SKM-1 treated with dmso at 0.1 percent for 144 hours (cell line): Measurements from ENCODE around the gene KCNK2.

Experiments
- DNase-seq: peaks from one replicate; lab custom pipeline; 2025; ENCODE audit not compliant: unreplicated experiment; lab: John Stamatoyannopoulos, UW

The KCNK2 gene, protein sequence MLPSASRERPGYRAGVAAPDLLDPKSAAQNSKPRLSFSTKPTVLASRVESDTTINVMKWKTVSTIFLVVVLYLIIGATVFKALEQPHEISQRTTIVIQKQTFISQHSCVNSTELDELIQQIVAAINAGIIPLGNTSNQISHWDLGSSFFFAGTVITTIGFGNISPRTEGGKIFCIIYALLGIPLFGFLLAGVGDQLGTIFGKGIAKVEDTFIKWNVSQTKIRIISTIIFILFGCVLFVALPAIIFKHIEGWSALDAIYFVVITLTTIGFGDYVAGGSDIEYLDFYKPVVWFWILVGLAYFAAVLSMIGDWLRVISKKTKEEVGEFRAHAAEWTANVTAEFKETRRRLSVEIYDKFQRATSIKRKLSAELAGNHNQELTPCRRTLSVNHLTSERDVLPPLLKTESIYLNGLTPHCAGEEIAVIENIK

DNA sequence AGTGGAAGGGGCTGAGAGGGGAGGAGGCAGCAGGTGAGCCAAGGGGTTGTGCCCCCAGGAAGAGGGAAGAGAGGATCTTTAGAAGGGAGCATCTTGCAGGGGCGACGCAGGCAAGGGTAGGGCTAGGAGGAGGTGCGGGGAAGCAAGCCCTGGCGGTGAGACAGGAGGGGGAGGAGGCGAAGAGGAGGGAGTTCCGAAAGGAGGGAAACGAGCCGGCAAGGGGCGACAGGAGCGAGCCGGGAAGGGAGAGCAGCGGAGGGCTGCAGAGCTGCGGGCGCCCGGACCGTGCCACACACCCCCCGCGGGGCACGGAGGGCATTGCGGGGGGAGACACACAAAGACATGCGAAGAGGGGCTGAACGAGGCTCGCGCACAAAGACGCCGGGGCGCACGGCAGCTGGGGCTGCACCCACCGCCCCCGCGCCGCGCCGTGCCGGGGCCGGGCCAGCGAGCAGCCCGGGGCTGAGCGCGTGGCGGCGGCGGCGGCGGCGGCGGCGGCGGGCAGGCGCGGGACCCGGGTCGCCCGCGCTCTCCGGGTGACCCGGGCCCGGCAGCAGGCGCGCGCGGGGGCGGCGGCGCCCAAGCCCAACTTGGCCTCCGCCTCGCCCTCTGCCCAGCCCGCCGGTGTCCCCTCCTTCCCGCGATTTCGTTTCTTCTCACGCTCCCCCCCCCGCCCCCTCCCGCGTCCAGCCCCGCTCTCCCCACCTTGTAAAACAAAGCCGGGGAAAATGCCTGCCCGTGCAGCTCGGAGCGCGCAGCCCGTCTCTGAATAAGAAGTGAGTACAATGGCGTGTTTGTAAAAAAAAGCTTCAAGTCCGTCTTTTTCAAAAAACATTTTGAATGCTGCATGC, at the start of gene KCNK2:
Gene KCNK2, plus strand, starts transcription at position 206 of the 851 bp plus-strand sequence. CDS start 649 bp downstream, outside the sequence.
- DNase-seq, result no peak

DNA sequence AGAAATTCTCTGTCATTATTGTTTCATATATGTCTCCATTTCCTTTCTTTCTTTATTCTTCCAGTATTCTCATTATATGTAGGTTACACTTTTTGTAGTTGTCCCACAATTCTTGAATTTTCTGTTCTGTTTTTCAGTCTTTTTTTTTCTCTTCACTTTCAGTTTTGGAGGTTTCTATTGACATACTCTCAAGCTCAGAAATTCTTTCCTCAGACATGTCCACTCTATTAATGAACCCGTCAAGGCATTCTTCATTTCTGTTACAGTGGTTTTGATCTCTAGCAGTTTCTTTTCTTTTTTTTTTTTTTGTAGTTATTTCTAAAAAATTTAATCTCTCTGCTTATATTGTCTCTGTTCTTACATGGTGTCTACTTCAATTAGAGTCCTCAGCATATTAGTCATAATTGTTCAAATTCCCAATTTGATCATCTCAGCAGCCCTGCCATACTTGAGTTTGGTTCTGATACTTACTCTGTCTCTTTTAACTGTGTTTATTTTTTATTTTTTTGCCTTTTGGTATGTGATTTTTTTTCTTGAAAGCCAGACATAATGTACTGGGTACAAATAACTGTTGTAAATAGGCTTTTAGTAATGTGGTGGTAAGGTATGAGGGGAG, 49.5 kb upstream of the KCNK2 start:
- no peak for DNase-seq

DNA sequence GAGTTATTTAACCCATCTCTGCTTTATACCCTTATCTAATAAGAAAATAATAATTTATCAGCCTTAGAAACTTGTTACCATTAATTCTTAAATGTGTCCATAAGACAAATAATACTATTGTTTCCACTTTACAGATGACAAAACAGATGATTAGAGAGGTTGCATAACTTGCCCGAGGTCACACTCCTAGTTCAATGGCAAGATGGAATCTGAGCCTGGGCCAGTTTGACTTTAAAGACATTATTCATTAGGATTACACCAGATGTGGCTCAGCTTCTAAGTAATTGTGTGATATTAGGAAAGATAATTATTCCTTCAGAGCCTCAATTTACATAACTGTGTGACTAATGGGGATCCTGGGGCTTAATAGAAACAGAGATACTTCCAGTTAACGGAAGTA, 42.3 kb upstream of the KCNK2 start:
- no peak for DNase-seq

DNA sequence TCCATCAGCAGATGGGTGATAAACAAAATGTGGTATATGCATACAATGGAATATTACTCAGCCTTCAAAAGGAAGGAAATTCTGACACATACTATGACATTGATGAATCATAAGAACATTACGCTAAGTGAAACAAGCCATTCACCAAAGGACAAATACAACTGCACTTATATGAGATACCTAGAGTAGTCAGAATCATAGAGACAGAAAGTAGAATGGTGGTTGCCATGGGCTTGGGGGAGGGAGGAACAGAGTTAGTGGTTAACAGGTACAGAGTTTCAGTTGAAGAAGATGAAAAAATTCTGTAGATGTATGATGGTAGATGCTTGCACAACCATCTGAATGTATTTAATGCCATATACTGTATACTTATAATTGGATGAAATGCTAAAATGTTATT, 39.1 kb upstream of the KCNK2 start:
- no peak for DNase-seq

DNA sequence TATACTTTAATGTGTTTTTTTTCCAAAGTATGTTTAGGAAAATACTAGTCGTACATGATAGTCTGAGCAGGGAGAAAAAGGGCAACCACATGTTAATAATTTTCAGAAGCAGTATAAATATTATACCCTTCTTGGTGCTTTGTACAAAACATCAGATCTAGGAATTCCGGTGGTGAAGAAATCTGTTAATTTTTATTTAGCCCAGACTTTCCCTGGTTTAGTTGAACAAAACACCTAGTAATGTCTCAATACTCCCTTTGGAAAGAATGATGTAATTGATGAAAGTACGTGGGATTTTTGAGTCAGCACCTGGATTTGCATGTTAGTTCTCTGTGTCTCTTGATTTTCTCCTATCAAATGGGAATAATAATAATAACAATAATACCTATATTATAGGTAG, 38.4 kb upstream of the KCNK2 start:
- no peak for DNase-seq

DNA sequence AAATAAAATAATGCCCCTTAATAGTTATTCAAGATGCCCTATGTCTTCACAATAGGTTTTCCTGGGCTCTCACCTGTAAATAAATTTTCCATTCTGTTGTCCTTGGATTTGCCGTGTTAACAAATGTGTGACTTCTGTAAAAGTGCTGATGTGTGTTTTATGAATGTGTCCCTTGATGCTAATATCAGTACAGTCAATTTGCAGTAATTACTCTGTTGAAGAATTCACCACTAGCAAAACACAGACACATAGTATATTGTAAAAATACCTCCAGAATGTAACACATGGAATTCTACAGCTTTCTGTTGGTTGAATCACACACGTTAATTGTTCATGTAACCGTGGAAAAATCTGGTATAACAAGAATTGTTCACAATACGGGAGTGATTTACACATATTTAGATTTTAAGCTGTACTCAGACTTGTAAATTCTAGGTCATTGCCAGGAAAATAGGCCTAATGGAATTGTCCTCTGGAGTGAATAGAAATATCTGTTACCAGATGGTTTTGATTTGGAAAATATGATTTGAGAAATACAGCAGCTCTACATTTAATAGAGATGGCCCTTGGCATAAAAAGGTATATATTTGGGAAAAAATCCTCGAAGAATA, 36.7 kb upstream of the KCNK2 start:
- no peak for DNase-seq

DNA sequence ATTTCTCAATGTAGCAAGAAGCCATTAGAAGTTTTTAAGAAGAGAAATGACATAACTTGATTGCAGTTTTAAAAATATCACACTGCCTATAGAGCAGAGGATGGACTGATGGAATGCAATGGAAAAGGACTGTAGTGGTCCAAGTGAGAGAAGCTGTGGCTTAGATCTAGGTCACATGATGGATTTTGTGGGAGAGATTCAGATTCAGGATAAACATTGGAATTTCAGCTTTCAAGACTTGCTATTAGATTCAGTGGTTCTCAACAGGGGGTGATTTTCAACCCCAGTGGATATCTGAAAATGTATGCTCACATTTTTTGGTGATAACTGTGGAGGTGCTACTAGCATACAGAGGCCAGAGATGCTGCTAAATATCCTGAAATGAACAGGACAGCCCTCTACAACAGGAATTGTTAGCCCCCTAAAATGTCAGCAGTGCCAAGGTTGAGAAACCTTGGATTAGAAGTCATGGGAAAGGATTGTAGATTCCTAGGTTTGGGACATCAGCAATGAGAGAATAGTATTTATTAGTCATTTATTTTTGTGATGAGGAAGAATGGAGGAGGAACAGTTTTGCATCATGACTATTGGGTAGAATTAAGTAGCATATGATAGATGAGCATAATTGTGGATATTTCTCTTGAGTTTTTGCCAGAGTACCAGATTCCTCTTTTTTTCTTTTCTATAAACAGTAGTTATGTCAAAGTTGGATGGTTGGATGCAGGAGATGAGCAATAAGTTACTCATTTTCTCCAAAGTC, 30.1 kb upstream of the KCNK2 start:
- no peak for DNase-seq

DNA sequence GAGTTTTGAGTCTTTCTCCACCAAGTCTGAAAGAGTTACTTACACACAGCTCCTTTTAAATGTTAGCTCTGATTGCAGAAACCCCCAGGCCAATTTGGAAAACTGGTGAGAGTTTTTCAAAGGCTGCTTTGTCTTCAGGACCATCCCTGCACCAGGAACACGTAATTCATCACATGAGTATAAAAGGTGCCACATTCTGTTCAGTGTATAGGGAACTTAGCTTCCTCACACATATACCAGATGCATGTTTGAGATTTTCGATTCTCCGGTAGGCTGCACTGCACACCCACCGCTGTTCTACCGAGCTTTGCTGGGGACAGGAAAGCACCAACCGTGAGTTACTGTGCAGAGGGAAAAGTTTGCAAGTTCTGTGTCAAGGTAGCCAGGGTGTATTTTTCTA, 28.3 kb upstream of the KCNK2 start:
- DNase-seq, result no peak

DNA sequence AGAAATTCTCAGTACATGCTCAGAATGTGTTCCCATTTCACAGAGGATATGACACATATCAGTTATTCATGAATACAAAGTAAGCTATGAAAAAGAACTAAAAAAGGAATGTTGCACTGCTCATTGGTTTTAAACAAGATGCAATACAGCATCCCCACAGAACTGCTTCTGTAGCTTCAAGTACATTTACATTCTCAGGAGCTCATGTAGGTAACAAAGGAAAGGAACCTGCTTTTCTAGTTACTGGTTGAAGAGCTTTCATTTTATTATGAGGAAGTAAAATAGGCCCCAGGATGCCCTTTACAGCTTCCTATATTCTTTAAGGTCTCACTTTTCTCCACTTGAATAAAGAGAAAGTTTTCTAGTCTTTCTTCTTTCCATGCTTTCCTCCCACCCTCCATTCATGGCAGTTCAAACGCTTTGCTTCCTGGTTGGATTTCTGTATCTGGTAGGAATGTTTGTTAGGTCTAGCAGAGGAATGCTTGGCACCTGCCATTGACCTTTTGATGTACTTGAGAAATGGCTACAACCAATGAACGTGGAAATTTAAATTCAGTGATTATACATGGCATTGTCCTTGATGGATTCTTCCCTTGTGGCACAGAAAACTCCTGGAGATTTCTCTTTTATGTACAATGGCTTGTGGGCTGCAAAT, 27.1 kb upstream of the KCNK2 start:
- peak; percentile 16 for DNase-seq

DNA sequence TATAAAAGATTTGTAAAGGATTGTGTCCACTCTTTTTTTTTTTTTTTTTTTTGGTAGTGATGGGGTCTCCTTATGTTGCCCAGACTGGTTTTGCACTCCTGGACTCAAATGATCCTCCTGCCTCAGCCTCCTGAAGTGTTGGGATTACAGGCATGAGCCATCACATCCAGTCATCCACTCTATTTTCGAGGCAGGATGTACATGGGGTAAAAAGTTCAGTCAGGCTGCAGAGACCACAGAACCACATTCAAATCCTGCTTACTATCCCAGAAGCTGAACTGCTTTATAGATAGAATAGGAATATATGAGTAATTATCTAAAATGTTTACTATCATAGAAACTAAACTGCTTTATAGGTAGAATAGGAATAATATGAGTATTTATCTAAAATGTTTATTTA, 26.0 kb upstream of the KCNK2 start:
- no peak for DNase-seq

DNA sequence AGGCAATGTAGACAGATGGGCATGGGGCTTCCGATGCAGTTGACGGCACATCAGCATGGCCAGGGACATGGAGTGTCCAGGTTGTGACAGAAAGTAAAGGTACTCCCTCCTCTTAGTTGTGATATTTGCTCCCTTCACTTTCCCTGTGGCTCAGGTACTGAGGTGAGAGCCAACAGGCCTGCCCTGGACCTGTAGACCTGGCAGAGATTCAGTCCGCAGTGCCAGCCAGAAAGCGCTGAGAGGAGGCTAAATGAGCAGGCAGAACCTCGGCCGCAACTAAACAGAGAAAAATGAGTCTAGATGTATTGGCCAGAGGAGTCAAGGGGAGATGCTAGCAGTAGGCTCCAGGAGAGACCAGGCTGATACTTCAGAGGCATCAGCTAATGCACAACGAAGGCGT, 22.6 kb upstream of the KCNK2 start:
- no peak for DNase-seq

DNA sequence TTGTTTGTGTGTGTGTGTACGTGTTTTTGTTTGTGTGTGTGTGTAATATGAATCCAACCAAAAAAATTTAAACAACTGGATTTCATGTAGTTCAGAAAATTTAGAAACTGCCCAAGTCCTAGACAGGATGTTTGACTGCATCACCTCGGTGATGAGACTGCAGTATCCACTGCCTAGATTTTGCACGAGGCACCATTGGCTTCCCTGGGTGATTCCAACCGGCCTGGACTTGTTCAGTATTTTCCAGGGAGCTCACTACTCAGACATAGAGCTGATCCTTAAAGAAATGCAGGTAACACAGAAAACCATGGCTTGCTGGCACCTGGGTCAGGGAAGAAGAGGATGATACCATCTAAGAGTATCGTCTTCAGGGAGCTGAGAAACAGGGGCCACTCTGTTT, 18.2 kb upstream of the KCNK2 start:
- DNase-seq, result no peak

DNA sequence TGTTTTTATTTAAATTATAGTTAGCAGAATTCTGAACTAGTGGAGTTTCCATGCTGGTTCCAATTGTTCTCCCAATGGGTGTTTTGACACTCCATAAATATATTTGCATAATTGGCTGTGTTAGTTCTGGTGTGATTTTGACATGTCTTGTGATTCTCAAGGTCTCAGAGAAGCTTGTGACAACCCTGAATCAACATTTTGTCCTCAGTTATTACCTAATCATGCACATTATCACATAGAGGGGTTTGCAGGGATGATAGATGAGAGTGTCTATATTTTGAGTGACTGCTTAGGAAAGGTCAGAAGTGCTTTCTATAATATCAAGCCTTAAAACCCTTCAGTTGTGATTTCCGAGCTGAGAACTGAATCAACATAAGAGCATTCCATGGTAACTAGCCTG, 11.5 kb upstream of the KCNK2 start:
- no peak for DNase-seq

DNA sequence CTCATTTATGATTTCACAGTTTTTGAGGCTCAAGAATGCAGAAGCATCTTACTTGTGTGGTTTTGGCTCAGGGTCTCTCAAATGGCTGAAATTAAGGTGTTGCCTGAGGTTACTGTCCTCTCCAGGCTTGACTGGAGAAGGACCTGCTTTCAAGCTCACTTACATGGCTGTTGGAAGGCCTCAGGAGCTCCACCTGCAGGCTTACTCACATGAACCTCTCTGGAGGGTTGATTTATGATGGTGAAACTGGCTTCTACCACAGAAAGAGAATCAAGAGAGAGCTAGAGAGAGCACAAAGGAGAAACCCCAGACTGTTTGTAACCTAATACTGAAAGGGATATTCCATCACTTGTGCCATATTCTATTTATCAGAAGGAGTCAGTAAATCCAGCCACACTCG, 6.2 kb upstream of the KCNK2 start:
- DNase-seq, result peak; percentile 16

DNA sequence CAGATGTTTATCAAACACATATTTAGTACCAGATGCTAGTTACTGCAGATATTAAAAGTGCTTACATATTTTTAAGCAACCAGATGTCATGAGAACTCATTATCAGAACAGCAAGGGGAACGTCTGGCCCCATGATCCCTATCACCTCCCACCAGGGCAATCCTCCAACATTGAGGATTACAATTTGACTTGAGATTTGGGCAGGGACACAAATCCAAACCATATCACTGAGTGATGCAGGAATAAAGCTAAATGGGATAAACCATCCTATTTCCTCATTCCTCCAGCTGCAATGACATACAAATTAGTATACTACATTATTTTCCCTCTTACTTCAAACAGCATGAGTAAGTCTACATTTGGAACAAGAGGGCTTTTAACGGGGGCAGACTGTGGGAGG, 3.1 kb upstream of the KCNK2 start:
- DNase-seq, result no peak

DNA sequence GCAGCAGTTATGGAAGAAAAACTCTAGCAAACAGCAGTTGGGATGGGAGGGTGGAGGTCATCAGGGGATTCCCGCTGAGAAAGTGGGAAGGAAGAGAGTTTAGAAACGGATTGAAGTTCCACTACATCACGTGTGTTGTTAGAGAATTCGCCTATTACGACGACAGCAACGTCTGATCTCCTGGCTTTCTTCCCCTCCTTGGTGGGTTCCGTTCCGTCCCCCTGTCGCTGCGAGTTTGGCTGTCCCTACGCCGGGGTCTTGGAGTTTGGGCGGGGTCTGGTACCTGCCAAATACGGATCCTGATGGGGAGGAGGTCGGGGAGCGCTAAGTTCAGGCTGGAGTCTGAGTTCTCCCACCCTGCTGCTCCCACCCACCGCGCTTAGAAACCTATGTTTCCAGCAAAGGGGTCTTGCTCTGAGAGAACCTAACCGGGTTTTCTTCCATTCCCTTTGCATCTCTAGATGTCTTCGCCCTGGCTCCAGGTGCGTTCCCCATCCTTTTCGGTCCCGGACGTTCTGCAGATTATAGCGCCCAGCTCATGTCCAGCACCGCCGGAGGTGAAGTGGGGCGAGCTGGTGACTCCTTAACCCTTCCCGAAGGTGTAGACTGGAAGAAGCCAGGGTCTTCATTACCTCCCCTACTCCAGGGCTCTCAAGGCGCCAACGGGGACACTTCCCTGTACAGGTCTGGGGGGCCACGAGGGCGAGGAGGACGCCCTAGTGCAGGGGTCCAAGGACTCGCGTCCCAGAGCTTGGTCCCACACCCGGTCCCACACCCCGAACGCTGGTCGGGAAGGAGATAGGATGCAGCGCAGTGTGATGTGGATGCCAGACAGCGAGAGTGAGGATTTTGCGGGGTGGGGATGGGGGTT, 641 bp upstream of the KCNK2 start:
- no peak for DNase-seq

DNA sequence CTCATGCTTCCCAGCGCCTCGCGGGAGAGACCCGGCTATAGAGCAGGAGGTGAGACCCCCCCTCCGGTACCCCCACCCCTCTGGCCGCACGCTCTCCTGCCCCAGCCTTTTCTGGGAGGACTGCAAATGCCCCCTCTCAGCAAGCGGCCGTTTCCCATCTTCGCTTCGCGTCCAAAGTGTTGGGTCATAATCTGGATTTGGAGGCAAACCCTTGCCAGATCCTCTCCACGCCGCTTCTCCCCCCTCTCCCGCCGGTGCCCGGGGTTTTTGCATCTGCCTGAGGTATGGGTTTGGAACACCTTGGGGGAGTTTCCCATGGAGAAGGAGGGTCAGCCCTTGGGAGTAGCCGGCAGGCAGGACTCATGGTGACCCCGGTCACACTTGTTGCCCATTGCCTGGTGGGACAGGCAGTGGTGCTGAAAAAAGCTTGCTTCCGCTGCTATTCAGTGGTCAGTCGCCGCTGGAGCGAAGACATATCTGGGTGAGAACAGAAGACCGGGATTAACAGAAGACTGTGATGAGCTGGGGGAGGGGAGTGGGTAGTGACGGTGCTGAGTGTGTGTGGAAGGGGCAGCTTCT, 935 bp downstream of the KCNK2 start:
- no peak for DNase-seq

DNA sequence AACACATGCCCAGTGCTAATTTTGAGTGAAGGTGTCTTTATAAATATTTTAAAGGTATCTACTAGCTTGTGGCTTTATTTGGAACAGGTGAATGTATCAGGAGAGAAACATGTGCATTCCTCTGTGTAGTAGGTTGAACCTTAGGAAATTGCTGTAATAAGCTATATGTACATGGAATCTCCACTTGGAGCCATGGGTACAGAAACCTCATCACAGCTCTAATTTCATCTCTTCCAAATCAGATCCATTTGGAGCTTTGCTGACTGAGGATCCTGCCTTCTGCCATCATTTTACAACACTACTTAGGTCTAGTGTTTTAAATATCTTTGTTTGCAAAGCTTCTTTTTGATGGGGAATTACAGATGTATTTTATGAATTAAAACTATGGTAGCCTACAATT, 2.1 kb downstream of the KCNK2 start:
- DNase-seq, result no peak

DNA sequence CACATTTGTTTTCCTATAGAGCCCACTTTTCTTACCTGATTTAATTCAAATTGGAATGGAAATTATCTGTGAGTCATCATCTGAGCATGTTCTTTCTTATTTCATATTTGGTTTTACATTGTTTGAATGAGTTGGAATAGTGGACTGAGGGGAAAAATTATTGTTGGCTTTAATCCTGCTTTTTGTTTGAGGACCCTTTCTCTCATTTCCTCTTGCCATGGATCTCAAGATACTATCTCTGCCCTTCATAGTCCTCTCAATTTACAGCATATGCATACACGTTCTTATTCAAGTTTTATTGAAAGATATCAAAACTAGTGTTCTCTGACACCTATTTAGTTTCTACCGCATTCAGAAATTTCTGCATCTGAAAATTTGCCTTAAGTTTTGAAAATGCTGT, 5.1 kb downstream of the KCNK2 start:
- DNase-seq, result no peak
